GM21786 (cell line): ENCODE data around the gene SPRYD3.
"Not testable (repeated sequence)": the region's sequence is repeated elsewhere in the genome, so short reads cannot be mapped to it uniquely, and the experiment has no call there.

Experiments
- ATAC-seq: cut with Tn5 transposase; IDR thresholded peaks from one replicate; pipeline ENCODE4 v1.9.1; 2021; ENCODE audit not compliant: unreplicated experiment

SPRYD3 gene

DNA sequence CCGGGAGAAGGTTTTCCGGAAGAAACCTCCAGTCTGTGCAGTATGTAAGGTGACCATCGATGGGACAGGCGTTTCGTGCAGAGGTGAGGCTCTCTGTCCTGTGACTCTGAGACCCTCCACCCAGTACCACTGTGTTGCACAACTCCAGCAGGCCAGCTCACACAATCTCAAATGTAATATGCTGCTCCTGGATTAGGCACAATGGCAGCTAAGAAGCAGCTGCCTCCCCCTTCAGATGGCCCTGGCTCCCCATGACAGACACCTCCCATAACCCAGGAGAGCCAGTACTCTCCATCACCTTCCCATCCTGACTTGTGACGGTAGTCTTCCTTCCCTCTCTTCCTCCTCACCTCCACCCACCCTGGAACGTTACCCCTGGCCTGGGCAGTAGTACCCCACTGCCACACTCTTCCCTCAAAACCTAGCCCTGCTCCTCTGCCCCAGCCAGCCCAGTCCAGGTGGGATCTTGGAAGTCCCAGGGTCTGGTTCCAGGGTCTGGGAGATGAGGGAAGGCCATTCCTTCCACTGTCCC, 27.2 kb downstream of the SPRYD3 start:
- no peak for ATAC-seq

DNA sequence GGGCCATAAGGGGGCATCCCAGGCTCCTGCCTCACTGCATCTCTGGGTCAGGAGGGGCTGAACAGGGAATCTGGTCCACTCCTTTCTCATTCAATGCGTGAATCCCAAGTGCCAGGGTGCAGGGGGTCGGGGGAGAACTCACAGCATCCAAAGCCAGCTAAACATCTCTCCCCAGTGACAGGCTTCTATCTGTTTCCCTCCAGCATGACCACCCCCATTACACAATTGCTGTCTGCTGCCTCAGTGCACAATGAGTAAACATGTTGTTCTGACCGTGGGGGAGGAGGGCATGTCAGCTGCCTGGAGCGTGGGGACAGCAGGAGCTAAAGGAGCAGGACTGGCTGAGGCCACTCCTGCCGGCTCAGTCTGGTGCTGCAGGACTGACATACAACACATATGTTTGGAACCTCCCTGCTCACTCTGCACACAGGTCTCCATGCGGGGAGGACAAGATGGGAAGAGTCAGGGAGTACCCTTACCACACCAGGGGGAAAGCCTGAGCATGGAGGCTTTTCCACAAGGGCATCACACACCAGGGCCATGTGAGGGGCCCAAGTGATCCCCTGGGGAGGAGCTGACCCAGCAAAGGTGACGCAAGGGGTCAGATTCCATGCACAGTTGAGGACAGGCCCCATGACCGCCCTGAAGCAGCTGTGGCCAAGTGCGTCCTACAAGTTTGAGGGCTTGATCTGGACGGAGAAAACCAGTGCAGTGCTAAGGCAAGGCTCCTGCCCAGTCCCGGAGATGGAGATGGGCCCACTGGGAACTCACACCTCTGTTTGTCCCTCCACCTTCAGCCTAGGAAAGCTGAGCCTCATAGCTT, 27.9 kb downstream of the SPRYD3 start:
- ATAC-seq, result no peak

DNA sequence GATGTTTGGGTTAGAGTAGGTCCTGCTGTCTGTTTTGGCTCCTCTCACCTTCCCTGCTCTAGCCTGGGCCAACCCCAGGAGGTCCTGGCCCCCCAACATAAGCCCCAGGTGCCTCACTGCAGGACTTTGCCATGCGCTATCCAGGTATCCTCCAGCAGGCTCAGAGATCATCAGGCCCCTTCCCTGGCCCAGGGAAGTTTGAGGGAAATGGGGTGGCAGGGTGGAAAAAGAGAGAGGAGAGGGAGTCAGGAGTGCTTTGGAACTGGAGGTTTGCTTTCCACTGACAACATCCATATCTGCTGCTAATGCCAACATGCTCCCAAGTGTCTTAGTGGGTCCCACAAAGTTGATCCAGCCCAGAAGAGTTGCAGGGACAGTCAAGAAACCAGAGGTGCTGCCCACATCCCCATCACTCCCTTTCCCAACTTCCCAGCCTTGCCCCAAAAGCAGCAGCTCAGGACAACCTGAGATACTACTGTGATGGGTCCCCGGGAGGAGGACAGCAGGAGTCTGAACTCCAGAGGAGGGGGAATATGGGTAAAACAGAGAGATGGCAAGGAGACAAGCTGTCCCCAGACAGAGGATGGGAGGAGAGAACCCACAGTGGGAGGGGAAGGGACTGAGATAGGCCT, 28.6 kb downstream of the SPRYD3 start:
- no peak for ATAC-seq

DNA sequence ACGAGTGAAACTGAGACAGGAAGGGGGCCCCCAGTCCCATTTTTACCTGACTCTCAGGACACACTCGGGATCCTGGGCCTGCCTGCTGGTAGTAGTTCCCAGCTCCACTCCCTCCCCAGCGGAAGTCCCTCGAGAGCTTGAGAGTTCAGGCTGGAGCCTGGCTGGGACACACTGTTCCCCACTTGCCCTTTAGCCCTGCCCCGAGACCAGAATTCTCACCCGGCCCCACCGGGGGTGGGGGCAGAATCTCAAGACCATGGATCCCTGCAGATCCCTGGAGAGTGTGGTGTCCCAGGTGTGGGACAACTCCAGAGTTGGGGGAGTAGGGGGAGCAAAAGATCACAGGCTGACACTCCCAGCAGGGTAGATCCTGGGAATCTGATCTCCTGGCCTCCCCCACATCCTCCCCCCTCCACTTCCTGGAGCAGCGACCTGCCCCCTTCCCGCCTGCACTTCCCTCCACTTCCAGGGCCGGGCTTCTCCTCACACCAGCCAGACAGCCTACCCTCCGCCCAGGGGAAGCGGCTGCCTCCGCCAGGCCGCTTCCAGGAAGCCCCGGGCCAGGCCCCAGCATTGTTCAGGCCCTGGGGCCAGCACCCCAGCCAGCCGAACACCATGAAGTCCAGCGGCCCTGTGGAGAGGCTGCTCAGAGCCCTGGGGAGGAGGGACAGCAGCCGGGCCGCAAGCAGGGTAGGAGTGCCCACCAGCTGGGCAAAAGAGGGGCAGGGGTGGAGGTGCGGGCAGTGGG, 29.4 kb downstream of the SPRYD3 start, which contains the start of gene TNS2:
TSS of gene TNS2 (plus strand) at position 495 of the 748 bp plus-strand sequence. CDS start at position 616, 121 bp downstream.
- ATAC-seq, result no peak

DNA sequence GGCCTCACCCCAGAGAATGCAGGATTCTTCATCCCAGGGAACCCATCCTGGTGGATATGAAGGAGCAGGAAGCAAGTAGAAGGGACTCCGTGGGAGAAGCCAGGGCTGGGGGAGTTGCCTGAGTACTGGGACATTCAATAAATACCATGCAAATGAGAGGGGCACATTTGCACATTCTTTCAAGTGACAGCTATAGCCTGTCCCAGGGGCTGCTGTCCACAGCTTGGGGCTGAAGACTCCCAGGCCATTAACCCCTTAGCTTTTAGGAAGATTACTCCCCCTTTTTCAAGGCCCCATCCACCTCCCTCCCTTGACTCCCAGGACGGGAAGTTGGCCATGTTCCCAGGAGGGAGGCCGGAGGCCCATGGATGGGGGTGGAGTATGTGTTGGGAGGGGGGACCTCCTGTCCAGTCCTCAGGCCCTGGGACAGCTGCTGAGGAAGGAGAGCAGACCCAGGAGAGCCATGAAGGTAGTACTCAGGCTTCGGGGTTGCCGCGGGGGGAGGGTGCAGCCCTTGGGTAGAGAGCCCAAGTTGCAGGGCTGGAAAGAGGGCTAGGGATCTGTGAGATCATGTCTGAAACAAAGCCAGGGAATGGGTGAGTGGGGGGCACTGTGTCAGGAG, 30.3 kb downstream of the SPRYD3 start:
- no peak for ATAC-seq

DNA sequence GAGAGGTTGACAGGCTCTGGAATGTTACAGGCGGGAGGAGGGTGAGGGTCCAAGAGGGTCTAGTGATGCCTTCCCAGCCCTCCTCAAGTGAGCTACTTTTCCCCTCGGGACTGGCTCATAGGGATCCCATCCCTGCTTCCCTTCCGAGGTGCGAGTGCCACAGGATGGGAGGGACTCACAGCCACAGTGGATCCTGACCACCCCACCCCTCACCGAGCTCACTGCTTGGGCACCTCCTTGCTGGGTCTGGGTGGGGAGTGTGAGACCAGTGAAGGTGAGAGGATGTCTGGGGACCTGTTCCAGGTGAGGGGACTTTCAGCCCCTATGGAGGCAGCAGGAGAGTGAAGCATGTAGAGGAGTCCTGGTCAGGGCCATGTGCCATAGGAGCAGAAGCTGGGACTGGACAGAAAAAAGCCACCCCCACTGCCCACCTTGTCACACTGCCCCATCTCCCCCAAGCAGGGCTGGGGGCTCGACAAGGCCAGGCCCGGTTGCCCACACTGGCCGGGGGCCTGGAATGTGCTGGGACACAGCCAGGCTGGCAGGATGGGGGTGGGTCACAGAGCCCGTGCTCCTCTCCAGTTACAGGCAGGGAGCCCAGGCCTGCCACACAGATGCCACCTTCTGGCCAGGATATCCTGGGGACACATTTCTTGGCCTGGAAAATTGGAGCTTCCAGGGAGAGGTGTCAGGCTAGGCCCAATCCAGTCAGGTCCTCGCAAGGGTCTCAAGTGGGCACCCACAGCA, 31.0 kb downstream of the SPRYD3 start:
- no peak for ATAC-seq

DNA sequence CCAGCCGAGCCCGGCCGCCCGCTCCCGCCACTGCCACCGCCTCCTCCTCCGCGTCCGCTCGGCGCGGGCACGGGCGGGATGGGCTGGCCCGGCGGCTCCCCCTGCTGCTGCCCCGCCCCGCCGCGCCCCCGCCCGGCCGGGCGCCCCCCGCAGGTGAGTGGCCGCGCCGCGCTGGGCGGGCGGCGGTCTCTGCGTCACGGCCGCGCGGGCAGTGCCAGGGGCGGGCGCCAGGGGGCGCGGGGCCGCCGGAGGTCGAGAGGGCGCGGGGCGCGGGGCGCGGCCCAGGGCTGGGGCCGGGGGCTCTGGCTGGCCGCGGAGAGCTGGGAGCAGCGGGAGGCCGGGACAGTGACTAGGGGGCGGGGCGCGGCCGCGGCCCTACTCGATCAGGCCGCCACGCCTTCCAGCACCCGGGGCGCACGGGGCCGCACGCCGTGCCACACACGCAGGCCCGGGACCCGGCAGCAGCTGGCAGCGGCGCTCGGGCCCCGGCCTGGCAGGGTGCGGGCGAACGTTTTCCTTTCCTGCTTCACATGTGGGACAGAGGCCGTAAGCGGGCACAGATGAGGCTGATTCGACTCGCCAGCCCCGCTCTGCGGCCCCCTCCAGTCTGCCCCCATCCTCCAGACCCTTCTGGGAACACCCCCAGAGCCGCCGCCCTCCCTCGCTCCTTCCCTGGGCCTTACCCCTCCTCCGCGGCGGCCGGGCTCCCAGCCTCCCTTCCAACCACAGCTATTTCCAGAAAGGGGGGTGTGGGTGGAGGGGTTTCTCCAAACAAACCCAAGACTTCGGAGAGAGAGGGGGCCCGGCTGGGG, 31.8 kb downstream of the SPRYD3 start:
- peak; percentile 80 for ATAC-seq

DNA sequence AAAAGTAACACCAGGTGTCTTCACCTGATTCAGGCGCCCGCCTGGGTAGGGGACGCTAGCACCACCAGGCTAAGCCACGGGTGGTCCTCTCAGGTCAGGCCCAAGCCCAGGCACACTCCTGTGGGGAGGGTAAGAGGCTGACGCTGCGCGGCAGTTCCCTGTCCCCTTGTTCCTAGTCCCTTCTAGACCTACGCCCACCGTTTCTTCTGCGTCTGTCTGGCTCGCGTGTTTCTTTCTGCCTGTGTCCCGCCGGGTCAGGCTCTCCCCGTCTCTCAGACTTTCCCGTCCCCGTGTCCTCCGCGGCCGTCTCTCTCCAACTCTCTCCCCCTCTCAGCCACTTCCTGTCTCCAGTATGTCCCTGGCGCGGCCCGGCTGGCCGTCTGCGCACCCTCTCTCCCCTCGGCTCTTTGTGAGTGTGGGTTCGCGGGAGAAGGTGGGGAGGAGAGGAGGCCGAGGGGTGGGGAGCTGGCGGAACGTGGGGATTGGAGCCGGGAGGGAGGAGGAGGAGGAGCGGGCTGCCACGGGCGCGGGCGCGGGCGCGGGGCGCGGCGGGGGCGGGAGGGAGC, 32.5 kb downstream of the SPRYD3 start:
- ATAC-seq, result peak; percentile 45

DNA sequence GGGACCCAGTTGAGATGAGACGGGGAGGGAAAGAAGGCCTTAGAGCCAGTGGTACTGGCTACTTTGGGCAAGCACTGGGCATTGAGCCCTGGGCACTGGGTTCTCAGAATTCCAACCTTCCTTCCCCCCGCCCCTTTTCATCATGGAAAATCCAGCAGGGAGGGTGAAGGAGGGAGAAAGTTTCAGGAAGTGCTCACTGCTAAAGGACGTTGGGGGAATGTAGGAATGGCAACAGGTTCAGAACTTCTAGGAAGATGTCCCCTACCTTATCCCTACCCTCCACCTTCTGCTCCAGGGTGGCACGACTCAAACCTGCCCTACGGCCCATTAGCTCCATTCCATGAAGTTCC, 33.5 kb downstream of the SPRYD3 start:
- no peak for ATAC-seq

DNA sequence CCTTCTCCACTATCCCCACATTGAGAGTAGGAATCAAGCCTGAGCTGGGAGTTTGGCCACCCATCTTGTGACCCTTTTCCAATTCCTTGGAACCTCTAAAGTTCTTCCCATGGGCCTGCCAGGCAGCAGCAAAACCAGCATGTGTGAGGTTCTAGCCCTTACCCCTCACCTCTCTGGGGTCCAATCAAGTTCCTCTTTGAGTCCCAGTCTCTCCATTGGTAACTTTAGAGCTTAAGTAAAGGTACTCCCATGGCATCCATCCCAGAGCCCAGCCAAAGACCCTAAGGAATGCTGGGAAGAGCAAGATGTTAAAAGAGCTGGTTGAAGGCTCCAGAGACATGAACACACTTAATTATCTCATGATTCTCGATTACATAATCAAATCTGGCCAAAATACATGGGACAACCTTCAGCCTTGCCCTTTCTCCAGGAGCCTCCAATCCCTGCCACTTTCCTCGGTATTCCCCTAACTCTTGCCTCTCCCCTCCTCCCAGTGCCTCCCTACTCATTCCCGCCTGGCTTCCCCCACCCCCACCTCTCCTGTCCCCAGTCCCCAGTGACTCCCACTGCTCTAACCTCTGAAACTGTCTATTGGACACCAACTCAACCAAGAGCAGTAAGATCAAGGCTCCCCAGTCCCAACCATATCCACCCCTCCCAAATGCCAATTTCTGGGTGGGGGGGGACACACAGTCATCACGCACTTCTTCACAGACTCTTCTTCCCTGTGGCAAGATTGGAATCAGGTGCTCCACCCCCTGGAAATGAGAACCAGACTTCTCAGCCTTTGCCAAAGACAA, 34.1 kb downstream of the SPRYD3 start:
- no peak for ATAC-seq

DNA sequence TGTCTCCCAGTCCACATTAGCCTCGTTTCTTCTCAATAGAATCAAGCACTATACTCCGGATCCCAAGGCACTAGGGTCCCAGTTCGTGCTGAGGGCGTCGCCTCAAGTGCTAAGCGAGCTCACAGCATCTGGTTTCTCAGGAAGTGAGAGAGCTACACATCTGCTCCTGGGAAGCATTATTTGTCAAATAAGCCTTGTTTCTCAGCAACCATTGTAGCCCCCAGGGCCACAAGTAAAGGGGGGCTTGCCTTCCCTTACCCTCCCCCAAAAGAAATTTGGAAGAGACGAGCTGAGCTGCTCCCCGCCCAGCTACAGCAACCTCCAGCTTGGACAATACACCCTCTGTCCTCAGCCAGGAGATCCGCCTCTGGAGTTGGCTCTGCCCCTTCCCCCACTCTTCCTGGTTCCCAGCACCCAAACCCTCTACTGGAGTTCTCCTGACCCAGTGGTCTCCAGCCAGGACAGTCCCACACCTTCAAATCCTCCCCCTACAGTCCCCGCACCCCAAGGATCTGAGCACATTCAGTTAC, 35.1 kb downstream of the SPRYD3 start:
- ATAC-seq, result no peak

DNA sequence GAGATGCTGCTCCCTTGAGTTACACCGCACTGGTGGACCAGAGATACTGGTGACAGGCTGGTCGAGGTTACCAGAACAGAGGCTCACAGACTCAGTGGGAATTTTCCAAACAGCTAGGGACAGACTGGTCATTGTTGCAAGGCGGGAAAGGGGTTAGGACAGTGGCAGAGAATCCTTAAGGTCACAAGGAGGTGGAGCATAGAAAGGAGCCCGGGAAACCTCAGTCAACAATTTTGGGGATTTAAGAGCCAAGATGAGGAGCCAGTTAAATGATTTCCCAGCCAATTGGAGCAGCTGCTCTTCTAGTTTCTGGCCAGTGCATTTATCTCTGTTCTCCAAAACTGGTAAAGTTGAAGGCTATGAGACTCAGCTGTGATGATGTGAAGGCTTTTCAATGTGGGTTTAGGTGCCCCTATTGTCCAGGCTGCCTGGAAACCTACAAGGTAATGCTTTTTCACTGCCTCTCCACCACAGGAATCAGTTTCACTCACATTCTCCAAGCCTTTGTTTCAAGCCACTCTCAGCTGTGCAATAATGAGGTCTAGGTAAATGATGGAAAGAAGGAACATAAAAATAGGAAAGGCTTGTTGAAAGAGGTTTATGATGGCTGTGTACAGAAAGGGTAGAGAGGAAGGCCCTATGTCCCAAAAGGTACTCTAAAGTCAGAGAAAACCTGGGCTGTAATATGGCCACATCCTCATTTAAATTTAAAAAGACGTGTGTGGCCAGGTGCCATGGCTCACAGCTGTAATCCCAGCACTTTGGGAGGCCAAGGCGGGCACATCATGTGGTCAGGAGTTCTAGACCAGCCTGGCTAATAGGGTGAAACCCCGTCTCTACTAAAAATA, 36.4 kb downstream of the SPRYD3 start:
- ATAC-seq, result no peak

DNA sequence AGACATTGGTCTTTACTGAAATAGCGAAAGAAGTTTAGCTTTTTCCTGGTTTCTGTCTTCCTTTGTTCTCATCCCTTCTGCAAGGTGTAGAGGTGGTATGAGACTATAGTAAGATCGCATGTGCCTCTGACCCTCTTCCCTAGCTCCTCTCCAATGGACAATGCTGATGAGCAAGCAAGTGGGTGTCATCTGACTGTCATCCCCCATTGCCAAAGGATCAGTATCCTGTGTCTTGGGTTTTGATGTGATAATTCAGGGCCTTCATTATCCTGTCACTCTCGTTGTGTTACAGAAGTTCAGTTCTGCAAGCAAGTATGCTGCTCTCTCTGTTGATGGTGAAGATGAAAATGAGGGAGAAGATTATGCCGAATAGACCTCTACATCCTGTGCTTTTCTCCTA, 39.3 kb downstream of the SPRYD3 start:
- no peak for ATAC-seq

DNA sequence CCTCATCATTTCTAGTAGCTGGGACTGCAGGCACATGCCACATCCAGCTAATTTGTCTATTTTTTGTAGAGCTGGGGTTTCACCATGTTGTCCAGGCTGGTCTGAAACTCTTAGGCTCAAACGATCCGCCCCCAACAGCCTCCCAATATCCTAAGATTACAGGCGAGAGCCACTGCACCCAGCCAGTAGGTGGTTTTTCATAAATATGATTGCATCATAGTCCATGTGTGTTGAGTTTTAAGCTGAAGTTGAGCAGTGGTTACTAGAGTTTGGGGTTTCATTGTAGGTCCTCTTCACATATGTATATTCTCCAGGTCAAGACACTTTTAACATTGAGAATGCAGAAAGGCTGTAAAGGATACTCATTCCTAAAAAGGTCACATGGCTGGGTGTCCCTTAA, 42.4 kb downstream of the SPRYD3 start:
- ATAC-seq, result no peak

DNA sequence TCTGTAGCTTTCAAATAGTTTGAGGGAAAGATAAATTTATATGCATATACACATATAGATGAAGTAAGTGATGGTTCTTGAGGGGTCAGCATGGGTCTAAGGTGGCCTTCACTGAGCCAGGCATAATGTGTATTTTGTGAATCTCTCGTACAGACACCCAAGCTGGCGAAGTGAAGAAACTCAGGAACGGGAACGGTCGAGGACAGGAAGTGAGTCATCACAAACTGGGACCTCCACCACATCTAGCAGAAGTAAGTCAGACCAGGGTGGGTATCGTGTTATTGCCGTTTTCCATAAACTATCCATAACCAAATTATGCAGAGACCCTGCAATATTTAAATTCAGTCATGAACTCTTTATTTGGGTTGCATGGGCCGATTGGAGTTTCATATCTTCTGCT, 44.7 kb downstream of the SPRYD3 start:
- no peak for ATAC-seq

DNA sequence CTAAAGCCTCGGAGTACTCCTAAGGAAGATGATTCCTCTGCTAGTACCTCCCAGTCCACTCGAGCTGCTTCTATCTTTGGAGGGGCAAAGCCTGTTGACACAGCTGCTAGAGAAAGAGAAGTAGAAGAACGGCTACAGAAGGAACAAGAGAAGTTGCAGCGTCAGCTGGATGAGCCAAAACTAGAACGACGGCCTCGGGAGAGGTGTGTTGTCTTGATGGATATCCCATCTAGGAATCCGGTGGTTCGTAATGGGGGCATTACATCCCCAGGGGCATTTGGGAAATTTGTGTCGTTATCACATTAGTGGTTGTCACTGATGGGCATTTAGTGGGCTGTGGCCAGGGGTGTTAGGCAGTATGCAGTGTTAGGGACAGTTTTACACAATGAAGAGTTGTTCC, 45.4 kb downstream of the SPRYD3 start:
- ATAC-seq, result not testable (repeated sequence)

DNA sequence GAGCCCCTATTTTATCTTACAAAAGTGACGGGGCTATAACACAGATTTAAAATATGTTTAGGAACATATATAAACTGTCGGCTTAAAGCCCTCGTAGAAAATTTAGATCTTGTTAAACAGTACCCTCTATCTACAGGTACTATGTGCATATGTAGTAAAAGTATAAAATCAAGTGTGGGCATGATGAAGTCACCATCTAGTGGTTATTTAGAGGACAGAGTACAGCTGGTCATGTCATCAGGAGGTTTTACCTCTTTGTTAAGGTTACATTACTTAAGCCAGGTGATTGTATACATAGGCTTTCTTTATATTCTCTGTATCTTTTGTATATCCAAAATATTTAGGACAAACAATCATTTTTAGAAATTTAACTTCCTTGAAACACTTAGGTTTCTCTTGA, 47.6 kb downstream of the SPRYD3 start:
- ATAC-seq, result no peak
